GM10248 (cell line): ENCODE results near the gene SLIT3.

ENCODE experiments used
- CTCF ChIA-PET: fragments of 300-600 bp; sonication (Branson Sonifier 250); formaldehyde crosslinking; extraction: SDS; loops from one replicate; lab custom pipeline; 2021; ENCODE audit warnings: antibody characterized with exemption; lab: Yijun Ruan, JAX
- POLR2A ChIA-PET: fragments of 350-650 bp; sonication (Branson Sonifier 250); formaldehyde crosslinking; extraction: SDS; loops from one replicate; lab custom pipeline; 2020; ENCODE audit warnings: antibody characterized with exemption; lab: Yijun Ruan, JAX
- DNase-seq: peaks from one replicate; pipeline ENCODE4 v3.0.0; 2012; ENCODE audit errors: extremely low spot score
- TF ChIP-seq, protein P1 (sequence below): IDR thresholded peaks from 2 replicates; pipeline ENCODE4 v1.5.1; 2012; ENCODE audit warnings: mild to moderate bottlenecking, low read depth; ENCODE audit errors: extremely low read depth, missing control alignments, control extremely low read depth

Gene SLIT3

DNA sequence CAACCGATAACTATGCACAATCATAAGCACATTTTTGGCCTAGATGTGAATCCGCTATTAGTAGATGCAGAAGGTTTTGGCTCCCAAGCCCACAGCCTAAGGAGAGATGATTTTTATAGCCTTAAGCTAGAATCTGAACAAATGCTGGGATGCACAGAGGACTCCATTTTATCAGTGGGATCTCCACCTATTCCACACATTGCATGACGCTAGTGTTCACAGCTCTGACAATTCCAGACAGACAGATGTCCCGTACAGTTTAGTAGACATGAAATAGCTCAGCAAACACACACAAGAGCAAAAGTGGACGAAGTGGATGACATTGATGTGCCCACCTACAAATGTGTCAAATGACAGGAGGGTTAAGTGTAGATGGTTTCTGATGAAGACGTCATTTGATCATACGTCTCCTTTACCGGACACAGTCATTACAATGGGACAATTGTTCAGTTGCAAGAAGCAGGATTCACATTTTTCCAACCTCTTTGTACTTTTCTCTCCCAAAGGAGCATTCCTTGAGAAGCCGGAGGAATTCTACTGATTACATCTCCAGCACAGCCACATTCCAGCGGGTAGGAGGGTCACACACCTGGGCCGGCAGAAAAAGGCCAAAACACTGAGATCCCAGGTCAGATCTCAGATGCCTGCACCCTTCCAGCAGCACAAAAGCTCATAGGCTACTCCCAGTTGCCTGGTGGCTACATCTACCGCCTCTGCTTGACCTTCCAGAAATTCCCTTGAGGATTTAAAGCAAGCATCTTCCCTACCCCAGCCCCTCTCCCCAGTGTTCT, 202.4 kb downstream of the SLIT3 start:
- ChIA-PET POLR2A (no interaction called here), CTCF (interaction anchor here (0.9 kb wide), 1 partner anchor 12 kb away, joined by 3 read pairs; no protein-coding TSS in a partner anchor)
- TF ChIP-seq, protein P1, sequence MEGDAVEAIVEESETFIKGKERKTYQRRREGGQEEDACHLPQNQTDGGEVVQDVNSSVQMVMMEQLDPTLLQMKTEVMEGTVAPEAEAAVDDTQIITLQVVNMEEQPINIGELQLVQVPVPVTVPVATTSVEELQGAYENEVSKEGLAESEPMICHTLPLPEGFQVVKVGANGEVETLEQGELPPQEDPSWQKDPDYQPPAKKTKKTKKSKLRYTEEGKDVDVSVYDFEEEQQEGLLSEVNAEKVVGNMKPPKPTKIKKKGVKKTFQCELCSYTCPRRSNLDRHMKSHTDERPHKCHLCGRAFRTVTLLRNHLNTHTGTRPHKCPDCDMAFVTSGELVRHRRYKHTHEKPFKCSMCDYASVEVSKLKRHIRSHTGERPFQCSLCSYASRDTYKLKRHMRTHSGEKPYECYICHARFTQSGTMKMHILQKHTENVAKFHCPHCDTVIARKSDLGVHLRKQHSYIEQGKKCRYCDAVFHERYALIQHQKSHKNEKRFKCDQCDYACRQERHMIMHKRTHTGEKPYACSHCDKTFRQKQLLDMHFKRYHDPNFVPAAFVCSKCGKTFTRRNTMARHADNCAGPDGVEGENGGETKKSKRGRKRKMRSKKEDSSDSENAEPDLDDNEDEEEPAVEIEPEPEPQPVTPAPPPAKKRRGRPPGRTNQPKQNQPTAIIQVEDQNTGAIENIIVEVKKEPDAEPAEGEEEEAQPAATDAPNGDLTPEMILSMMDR = no peak
- no peak for DNase-seq

DNA sequence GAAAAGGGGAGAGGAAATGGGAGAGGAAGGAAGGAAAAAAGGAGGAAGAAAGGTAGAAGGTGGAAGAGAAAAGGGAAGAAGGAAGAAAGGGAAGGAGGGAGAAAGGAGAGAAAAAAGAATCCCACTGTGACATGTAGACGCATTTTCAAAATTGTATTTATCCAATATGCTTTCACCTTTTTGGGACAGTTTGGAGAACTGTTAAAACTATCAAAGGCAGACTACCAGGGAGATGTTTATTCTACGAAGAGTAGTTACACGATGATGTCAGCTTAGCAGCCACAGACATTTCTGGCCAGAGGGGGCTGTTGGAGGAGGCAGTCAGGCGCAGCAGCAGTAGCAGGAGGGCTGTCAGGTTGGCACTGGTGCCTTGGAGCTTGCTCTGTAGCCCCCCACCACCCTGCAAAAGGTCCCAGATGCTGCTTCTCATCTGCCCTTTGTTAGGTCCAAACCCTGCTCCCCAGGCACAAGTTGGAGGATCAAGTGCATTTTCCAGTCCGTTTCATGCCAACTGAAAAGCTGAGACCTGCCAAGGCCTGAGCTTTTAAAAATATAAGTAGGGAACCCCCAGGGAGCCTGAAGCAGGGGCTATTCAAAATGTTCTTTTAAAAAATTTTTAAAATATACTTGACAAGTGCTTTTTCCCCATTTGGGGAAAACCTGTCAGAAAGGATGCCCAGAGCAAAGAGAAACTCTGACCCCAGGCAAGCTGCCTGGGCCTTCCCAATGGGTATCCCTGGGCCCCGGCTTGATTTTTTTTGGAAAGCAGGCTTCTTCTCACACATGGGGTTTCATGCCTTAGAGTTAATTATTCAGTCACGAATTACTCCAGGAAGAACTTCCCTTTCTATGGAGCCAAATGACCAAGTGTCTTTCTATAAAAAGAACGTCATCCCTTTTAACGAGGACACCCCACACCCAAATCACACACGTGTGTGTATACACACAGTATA, 203.3 kb downstream of the SLIT3 start:
- ChIA-PET CTCF (no interaction called here), POLR2A (no interaction called here)
- no peak for DNase-seq
- TF ChIP-seq, protein P1 = no peak

DNA sequence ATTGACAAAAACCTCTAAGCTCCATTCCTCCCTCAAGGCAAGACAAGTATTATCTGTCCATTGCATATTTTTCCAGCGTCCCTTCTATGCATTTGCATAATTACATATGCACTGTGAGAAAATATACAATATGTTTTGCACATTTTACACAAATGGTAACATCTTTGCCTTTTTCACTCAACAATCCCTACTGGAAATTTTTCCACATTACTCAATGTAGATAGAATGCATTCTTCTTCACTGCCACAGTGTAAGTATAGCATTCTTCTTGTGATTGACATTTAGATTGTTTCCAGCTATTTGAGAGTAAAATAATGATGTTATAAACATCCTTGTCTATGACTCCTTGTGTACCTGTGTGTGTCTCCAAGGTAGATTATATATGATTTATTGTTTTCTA, 205.0 kb downstream of the SLIT3 start:
- CTCF ChIA-PET = no interaction called here
- TF ChIP-seq, protein P1 = no peak
- DNase-seq = no peak
- POLR2A ChIA-PET = no interaction called here

DNA sequence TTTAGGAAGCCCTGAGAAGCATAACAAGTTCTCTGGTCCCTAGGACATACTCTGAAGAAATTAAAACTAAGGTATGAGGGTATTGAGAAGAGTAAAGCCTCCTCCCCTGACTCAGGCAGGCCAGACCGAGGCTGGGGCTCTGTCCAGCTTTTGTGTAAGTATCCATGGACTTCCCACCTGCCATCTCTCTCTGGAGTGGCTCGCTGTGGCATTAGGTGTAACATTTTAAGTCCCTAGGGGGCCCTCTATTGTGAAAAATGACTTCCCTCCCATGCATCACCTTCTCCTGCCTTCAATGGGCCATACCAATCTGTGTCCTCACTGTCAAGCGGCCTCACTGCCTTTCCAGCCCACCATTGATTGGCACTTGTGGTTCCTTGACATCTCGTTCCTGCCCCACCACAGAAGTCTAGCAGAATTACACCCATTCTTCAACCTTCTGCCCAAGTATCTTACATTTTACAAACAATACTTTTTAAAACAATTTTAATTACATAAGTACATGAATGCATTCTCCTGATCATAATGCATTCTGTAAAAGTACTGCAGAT, 205.5 kb downstream of the SLIT3 start:
- TF ChIP-seq, protein P1 = no peak
- DNase-seq = no peak
- CTCF ChIA-PET = no interaction called here
- POLR2A ChIA-PET = no interaction called here

DNA sequence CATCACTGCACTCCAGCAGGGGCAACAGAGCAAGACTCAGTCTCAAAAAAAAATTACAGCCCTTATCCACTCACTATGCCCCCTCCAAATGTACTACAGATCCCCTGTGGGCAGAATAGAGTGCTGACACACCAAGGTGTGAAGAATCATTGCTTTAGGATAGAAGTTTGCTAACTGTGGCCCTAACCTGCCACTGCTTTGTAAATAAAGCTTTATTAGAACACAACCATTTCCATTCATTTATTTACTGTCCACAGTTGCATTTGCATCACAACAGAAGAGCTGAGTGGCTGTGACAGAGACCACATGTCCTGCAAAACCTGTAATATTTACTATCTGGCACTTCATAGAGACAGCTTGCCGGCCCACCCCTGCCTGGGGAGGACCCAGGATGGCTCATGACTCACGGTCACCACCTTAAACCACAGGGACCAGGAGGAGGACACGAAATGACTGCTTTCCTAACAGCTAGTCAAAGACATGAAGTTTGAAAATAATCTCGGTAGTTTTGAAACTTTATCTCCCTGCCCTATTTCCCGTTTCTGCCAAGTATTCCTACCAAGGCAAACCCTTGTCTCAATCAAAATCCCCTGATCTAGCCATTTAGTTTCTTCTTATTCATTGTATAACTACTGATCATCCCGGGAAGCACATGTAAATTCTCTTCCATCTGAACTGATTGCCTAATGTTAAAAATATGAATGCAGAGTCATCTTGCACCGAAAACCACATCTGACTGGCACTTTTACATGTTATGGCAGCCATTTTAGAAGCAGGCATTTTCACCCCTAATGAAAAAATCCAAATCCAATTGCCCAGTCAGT, 206.1 kb downstream of the SLIT3 start:
- no peak for DNase-seq
- ChIA-PET CTCF (no interaction called here), POLR2A (no interaction called here)
- TF ChIP-seq, protein P1 = no peak
